Activated CD4-positive, alpha-beta memory T cell treated with anti-CD3 and anti-CD28 coated beads for 36 hours (primary cell): ENCODE measurements around the gene CROCC2. TPM values are rescaled to one million over a fixed set of nuclear protein-coding genes. Genes with fewer than 3 reads are reported as not detected.

Experiments
- CTCF ChIA-PET: fragments of 350-600 bp; sonication (Branson Sonifier 250); formaldehyde crosslinking; loops from one replicate; lab custom pipeline; 2021; ENCODE audit warnings: antibody characterized with exemption, inconsistent platforms; lab: Charles Lee
- POLR2A ChIA-PET: fragments of 350-600 bp; sonication (Branson Sonifier 250); formaldehyde crosslinking; loops from one replicate; lab custom pipeline; 2021; ENCODE audit warnings: antibody characterized with exemption; lab: Charles Lee
- DNase-seq: peaks from one replicate; pipeline ENCODE4 v3.0.0-alpha.2; 2020
- H3K27ac Mint-ChIP-seq: one replicate; pipeline ENCODE4 v1.8.0; 2021; ENCODE audit warnings: mixed read lengths
- H3K27me3 Mint-ChIP-seq: one replicate; pipeline ENCODE4 v1.8.0; 2021; ENCODE audit warnings: mixed read lengths
- H3K36me3 Mint-ChIP-seq: one replicate; pipeline ENCODE4 v1.8.0; 2021; ENCODE audit warnings: mixed read lengths
- H3K4me1 Mint-ChIP-seq: one replicate; pipeline ENCODE4 v1.8.0; 2021; ENCODE audit warnings: low read depth, mixed read lengths
- H3K4me3 Mint-ChIP-seq: one replicate; pipeline ENCODE4 v1.8.0; 2021; ENCODE audit warnings: mild to moderate bottlenecking, mixed read lengths
- H3K9me3 Mint-ChIP-seq: one replicate; pipeline ENCODE4 v1.8.0; 2021; ENCODE audit warnings: mixed read lengths
- intact Hi-C: fragments of 100-400 bp; cut with micrococcal nuclease; formaldehyde crosslinking; loops from one replicate; pipeline ENCODE4 v1.15.1; 2023
- total RNA-seq, 2 experiments: library from RNA; stranded (reverse); gene quantifications; one replicate each; pipeline ENCODE4 v1.2.3, GENCODE V29; 2021

Gene CROCC2
- total RNA-seq, 2 experiments from 2014 or later: not detected

DNA sequence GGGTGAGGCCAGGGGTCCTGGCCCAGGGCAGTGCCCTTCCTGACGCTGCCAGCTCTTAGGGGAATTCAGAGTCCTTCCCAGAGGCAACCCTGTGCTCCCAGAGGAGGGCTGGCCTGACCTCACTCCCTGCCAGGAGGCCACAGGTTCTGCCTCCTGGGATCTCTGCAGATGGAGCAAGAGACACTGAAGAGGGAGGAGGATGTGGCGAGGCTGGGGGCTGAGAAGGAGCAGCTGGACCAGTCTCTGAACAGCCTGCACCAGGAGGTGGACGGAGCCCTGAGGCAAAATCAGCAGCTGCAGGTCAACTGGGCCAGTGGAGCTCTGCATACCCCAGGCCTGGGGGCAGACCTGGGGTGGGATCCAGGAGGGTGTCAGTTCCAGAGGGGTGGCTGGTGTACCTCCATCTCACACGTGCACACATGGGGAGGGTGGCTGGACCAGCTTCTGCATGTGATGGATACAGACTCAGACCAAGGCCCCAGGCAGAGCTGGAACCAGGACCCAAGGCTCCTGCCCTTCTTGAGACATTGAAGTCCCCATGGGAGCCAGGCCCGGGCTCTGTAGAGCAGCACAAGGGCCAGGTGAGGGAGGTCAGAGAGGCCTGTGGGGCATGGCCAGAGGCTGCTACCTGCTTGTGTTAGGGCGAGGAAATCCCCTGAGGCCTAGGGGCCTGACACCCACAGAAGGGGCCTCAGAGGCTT, 82.6 kb downstream of the CROCC2 start:
- ChIA-PET CTCF (no interaction called here), POLR2A (no interaction called here)
- intact Hi-C loops: no loop called here
- Mint-ChIP-seq H3K4me1 (no peaks in the 10 kb centered on the region), H3K36me3 (no peaks in the 10 kb centered on the region), H3K27ac (no peak overlapping the region), H3K4me3 (no peak overlapping the region), H3K27me3 (peaks cover 2% of the 10 kb centered on the region), H3K9me3 (no peaks in the 10 kb centered on the region)
- no peak for DNase-seq

DNA sequence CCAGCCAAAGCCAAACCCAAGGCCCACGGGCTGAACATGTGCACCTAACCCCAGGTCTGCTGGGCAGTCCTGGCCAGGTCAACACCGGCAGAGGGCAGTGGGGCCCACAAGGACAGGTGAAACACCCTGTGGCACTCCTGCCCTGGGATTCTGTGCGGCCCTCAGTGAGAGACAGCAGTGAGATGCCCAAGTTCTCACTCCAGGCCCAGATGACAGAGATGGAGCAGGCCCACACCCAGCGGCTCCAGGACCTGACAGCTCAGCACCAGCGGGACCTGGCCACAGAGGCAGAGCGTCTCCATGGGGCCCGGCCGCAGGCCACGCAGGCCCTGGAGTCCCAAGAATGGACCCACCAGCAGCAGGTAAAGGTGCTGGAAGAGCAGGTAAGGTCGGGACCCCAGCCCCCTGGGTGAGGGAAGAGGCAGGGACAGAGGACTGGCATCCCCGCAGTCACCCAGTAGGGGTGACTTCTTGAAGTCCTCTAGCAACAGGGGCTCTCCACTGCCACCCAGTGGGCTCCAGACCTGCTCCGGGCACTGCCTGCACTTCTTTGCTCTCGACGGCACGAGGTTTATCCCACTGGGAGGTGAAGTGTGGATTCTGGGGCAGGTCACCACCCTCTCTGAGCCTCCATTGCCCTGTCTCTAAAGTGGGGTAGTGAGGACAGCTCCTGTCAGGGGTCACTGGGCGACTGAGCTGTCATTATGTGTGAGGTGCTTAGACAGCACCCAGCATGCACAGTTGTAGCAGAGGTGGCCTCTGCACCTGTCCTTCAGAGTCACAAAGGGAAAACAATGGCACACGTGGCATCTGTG, 83.5 kb downstream of the CROCC2 start:
- Mint-ChIP-seq H3K27me3 (peaks cover 2% of the 10 kb centered on the region), H3K9me3 (no peaks in the 10 kb centered on the region), H3K4me3 (no peak overlapping the region), H3K4me1 (no peaks in the 10 kb centered on the region), H3K36me3 (no peaks in the 10 kb centered on the region), H3K27ac (no peak overlapping the region)
- POLR2A ChIA-PET: no interaction called here
- CTCF ChIA-PET: interaction anchor here (0.5 kb wide), 1 partner anchor 1031 kb away, joined by 6 read pairs; no protein-coding TSS in a partner anchor
- intact Hi-C loops: no loop called here
- no peak for DNase-seq

DNA sequence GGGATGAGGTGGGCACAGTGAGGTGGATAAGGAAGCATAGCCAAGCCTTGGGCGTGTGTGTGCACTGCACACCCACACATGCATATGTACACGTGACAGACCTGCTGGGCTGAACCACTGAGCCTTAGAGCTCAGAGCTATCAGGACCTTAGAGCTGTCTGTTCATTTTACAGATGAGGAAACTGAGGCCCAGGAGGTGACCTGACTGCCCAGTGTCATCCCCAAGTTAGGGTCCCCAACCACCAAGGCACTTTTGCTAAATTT, 84.1 kb downstream of the CROCC2 start:
- Mint-ChIP-seq H3K27me3 (peaks cover 2% of the 10 kb centered on the region), H3K36me3 (no peaks in the 10 kb centered on the region), H3K27ac (no peak overlapping the region), H3K9me3 (no peaks in the 10 kb centered on the region), H3K4me1 (no peaks in the 10 kb centered on the region), H3K4me3 (no peak overlapping the region)
- intact Hi-C loops: no loop called here
- CTCF ChIA-PET: interaction anchor here (0.5 kb wide), 1 partner anchor 1031 kb away, joined by 6 read pairs; no protein-coding TSS in a partner anchor
- POLR2A ChIA-PET: no interaction called here
- DNase-seq: no peak

DNA sequence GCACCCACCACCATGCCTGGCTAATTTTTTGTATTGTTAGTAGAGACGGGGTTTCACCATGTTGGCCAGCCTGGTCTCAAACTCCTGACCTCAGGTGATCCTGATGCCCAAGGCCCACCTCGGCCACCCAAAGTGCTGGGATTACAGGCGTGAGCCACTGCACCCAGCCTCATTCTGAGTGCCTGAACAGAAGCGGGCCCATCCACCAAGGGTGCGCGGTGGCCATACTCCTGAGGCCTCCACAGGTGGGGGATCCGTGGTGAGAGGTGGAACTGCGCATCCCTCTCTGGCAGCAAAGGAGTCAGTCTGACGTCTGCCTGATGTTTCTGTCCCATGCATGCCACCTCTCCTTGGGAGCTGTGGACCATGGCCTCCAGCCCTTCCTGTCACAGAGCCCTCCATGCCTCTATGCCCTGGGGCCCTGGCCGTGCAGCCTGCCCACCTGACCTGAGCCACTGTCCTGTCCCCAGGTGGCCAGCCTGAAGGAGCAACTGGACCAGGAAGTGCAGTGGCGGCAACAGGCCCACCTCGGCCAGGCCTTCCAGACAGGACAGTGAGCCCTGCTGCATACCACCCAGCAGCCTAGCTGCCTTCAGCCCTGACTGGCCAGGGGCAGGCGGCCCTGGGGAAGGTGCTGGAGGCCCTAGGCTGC, 84.7 kb downstream of the CROCC2 start:
- Mint-ChIP-seq H3K9me3 (no peaks in the 10 kb centered on the region), H3K27me3 (peaks cover 2% of the 10 kb centered on the region), H3K27ac (no peak overlapping the region)

DNA sequence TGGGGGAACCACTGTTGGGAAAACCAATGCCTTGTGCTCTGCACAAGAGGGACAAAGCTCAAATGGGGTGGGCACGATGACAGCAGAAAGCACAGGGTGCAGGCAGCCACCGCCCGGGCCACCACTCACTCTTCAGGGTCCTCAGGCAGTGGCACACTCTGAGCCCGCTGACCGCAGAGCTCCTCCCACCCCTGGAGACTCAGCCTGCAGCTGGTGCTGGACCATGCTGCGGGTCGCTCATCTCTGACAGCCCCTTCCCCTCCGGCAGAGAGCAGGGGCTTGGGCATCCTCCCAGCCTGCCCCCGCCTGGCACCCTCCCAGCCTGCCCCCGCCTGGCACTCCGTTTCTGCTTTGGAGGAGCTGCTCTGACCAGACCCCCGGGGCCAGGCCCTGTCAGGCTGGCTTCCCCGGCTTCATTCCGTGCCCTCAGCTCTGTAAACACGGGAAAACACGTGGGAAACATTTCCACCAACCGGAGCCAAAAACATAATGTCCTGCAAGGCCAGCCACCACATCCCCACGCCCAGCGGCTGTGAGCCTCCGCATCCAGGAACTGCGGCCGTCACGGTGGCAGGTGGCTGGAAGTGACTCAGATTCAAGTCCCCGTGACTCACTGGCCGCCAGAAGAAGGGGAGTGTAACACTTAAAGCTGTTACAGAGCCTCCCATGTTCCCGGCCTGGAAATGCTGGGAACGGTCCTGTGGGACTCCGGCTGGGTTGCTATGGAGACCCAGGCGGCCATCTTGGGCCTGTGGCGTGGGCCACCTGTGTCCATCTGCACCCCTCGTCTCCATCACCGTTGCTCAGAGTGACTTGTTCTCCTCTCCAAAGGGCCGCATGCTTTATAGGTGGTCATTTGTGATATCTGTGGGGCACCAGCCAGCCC, 85.5 kb downstream of the CROCC2 start:
- no peak overlapping the region for H3K4me3 Mint-ChIP-seq
- no peaks in the 10 kb centered on the region for H3K9me3 Mint-ChIP-seq
- H3K27me3 Mint-ChIP-seq: peaks cover 2% of the 10 kb centered on the region
- CTCF ChIA-PET: no interaction called here
- no peaks in the 10 kb centered on the region for H3K4me1 Mint-ChIP-seq
- H3K27ac Mint-ChIP-seq: no peak overlapping the region
- POLR2A ChIA-PET: no interaction called here
- H3K36me3 Mint-ChIP-seq: no peaks in the 10 kb centered on the region
- DNase-seq: no peak
- intact Hi-C loops: no loop called here

More for the DNA sequence above, 84.7 kb downstream of the CROCC2 start:
- H3K36me3 Mint-ChIP-seq: no peaks in the 10 kb centered on the region
- H3K4me1 Mint-ChIP-seq: no peaks in the 10 kb centered on the region
- no peak for DNase-seq
- ChIA-PET POLR2A (no interaction called here), CTCF (no interaction called here)
- H3K4me3 Mint-ChIP-seq: no peak overlapping the region
- intact Hi-C loops: no loop called here

DNA sequence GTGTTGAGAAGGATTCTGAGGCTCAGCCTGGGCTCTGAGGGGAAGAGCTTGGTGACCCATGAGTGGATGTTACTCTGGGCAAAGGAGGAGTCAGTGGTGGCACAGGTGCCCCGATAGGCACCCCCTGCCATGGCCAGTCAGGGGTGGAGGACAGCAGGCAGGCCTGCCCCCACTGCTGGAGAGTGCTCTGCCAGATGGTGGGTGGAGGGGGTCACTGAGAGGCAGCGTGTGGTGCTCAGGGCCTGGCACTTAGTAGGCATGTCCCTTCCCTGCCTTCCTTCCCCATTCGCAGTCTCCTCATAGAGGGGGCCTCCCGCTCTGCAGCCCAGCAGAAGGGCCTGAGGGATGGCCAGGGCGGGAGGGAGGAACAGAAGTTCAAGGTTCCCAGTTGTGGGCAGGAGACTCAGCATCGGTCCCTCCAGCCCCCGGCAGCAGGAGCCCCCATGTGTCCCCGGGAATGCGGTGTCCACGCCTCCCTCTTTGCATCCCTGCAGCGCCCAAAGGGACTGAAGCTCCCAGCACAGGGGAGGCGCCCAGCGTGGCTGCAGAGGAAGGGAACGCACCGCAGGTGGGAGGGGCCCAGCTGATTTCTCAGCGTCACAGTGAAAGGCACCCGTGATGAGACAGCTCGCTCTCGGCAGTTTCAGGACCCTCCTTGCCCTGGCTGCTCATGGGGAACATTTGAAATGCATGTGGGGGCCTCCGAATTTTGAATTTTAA, 86.6 kb downstream of the CROCC2 start:
- Mint-ChIP-seq H3K4me3 (no peak overlapping the region), H3K36me3 (no peaks in the 10 kb centered on the region), H3K27me3 (peaks cover 10% of the 10 kb centered on the region), H3K4me1 (peaks cover 2% of the 10 kb centered on the region), H3K9me3 (no peaks in the 10 kb centered on the region), H3K27ac (no peak overlapping the region)
- no peak for DNase-seq
- POLR2A ChIA-PET: no interaction called here
- CTCF ChIA-PET: no interaction called here
- intact Hi-C loops: no loop called here

DNA sequence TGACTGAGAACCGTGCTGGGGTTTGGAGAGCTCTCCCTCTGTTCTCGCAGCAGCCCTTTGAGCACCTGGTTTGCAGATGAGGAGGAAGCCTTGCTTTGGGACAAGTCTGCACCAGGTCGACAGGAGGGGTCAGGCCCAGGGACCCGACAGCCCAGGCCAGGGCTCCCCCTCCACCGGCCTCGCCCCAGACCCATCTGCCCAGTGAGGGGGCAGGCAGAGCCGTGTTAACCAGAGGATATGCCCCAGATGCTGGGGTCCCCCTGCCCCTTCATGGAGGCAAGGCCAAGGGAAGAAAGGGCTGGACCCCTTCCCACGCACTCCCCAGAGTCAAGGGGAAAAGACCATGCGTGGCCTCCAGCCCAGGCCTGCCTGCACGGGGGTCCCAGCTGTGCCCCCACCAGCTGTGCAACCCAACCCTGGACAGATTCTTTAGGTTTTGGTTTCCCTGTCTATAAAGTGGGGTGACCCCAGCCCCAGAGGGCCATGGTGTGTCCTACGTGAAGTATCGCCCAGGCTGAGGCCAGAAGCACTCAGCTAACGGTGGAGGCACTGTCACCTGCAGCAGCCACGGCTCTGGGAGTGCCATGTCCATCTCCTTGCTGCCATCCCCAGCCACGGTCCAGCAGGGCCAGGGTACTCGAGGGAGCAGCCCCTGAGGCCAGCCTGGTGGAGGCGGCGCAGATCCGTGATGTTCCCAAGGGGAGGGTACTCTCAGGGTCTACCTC, 87.5 kb downstream of the CROCC2 start:
- DNase-seq: no peak
- H3K4me3 Mint-ChIP-seq: no peak overlapping the region
- H3K36me3 Mint-ChIP-seq: no peaks in the 10 kb centered on the region
- peaks cover 2% of the 10 kb centered on the region for H3K4me1 Mint-ChIP-seq
- peaks cover 10% of the 10 kb centered on the region for H3K27me3 Mint-ChIP-seq
- H3K27ac Mint-ChIP-seq: no peak overlapping the region
- intact Hi-C loops: no loop called here
- ChIA-PET POLR2A (no interaction called here), CTCF (no interaction called here)
- no peaks in the 10 kb centered on the region for H3K9me3 Mint-ChIP-seq

DNA sequence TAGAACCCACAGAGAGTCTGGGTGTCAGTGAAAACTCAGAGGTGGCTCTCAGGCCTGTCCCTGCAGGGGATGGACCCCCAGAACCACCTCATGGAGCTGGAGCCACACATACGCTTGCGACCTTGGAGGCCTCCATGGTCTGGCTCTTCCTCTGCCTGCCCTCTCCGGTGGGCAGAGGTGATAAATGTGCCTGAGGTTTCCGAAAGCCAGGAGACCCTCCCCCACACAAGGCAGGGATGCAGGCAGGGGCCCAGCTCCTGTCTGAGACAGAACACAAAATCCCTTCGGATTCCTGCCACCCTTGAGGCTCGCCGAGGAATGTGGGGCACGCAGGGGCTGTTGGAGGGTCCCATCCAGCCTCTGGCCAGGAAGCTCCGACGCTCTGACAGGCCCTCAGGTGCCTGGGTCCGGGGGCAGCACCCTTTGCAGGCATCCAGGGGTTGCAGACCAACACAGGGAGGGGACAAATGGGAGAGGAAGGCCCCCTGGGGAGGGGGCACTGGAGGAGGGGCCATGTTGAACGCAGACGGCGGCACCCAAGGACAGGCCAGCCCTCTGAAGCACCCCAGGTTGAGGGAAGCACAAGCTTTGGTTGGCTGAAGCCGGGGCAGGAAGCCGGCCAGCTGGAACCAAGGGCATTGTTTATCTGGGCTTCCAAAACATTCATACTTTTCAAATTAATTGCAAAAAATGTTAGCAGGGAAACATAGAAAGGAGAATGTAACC, 88.2 kb downstream of the CROCC2 start:
- Mint-ChIP-seq H3K4me3 (no peak overlapping the region), H3K4me1 (peaks cover 2% of the 10 kb centered on the region), H3K36me3 (no peaks in the 10 kb centered on the region), H3K27me3 (peaks cover 10% of the 10 kb centered on the region), H3K27ac (no peak overlapping the region), H3K9me3 (no peaks in the 10 kb centered on the region)
- POLR2A ChIA-PET: no interaction called here
- intact Hi-C loops: no loop called here
- DNase-seq: no peak
- CTCF ChIA-PET: no interaction called here

DNA sequence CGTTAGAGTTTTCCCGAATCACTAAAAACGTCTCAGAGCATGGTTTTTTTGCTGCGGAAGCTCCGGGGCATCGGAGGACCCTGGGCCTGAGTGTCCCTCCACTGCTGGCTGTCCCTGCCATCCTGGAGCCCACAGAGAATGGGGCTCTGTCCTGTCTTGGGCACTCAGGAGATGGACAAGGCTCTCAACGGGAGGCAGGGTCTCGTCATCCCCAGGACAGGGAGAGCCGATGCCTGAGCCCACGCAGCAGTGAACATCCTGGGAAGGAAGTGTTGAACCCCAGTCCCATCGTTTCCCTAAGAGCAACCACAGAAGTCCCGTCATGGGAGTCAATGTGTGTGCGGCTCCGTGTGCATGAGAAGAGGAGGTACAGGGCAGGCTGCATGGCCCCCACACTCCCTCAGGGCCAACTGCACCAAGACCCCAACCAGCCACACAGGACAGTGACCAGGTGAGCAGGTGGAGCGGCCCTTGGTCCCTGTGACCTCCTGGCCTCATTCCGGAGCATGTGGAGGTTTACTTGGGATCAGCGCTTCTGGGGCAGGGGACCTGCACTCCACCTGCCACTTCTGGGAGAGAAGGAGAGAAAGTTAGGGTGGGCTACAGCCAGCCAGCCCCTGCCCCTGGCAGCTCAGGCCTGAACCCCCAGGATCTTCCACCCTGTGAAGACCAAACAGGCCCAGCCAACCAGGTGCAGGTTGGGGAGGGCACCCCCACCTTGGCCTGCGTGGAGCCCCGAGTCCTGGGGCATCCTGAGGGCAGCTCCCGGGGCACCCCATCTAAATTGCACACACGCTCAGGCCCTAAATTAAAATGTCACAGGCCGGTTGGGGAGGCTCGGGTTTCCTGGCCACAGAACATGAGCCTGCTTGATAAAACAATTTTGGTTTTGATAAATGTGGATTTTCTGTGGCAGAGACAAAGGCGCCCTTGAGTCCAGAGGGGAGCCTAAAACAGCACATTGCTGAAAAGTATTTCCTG, 89.2 kb downstream of the CROCC2 start:
- Mint-ChIP-seq H3K4me1 (peaks cover 7% of the 10 kb centered on the region), H3K27me3 (peaks cover 19% of the 10 kb centered on the region), H3K27ac (no peak overlapping the region), H3K9me3 (no peaks in the 10 kb centered on the region), H3K36me3 (no peaks in the 10 kb centered on the region), H3K4me3 (no peak overlapping the region)
- CTCF ChIA-PET: no interaction called here
- POLR2A ChIA-PET: no interaction called here
- DNase-seq: no peak
- intact Hi-C loops: no loop called here
